ENCODE results near the gene PCGF3.

GRCh38 chr4:792626-793092 is 87.0 kb downstream of the PCGF3 start:
- TF ChIP-seq CTCF (conservative IDR thresholded peaks at IDR 0.05; ENCODE audit: low read length) (no peak), EZH2phosphoT487 (IDR thresholded peaks at IDR 0.05; ENCODE audit: borderline replicate concordance) (no peak)

All from Loucy (cell line).